ENCODE data around the gene HEG1.

DNA sequence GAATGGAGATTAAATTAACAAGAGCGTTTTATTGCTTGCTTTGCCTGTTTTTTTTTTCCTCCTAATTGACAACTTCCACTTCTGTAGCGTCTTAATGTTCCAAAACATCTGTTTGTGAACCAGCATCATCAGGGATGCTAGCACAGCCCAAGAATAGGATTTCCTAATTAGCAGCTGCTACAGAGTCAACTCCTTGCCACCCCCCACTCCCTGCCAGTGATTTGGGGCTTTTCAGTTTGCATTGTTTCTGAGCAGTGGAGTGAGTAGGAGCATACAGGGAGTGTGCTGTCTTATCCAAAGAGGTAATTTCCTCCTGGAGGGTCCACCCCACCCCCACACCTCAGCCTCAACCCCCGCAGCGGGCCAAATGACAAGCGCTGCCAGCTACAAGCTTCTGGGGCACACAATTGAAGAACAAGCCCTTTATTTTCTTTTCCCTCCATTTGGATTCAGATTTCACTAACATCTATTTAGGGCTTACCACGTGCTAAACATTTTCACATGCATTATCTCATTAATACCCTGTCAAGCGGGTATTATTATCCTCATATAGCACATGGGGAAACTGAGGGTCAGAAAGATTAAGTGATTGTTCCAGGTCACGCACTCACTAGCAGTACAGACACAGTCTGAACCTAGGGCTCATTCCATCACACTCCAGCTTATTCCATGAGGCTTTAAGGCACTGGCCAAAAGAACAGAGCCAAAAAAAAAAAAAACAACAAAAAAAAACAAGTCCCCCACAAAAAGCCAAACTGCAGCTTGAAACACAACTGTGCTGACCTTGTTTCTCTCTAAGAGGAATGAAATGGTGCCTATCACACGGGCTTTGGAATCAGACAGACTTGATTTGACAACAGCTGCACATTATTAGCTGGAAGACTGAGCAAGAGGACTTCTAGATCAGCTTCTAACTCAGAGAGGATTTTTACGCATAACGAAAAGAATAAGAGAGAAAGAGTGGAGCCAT lies 16.4 kb downstream of the HEG1 start:
- TF ChIP-seq, protein P1, sequence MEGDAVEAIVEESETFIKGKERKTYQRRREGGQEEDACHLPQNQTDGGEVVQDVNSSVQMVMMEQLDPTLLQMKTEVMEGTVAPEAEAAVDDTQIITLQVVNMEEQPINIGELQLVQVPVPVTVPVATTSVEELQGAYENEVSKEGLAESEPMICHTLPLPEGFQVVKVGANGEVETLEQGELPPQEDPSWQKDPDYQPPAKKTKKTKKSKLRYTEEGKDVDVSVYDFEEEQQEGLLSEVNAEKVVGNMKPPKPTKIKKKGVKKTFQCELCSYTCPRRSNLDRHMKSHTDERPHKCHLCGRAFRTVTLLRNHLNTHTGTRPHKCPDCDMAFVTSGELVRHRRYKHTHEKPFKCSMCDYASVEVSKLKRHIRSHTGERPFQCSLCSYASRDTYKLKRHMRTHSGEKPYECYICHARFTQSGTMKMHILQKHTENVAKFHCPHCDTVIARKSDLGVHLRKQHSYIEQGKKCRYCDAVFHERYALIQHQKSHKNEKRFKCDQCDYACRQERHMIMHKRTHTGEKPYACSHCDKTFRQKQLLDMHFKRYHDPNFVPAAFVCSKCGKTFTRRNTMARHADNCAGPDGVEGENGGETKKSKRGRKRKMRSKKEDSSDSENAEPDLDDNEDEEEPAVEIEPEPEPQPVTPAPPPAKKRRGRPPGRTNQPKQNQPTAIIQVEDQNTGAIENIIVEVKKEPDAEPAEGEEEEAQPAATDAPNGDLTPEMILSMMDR (IDR thresholded peaks at IDR 0.05 in 4 of 5, conservative IDR thresholded peaks at IDR 0.05 in 1 of 5): no peak
- no peak for TF ChIP-seq POLR2A (IDR thresholded peaks at IDR 0.05)

Measured in gastrocnemius medialis (tissue), 4 donors.